GM10248 (cell line): ENCODE measurements around the gene HES1.

Experiments
- CTCF ChIA-PET: fragments of 300-600 bp; sonication (Branson Sonifier 250); formaldehyde crosslinking; extraction: SDS; loops from one replicate; lab custom pipeline; 2021; ENCODE audit warnings: antibody characterized with exemption; lab: Yijun Ruan, JAX
- POLR2A ChIA-PET: fragments of 350-650 bp; sonication (Branson Sonifier 250); formaldehyde crosslinking; extraction: SDS; loops from one replicate; lab custom pipeline; 2020; ENCODE audit warnings: antibody characterized with exemption; lab: Yijun Ruan, JAX
- DNase-seq: peaks from one replicate; pipeline ENCODE4 v3.0.0; 2012; ENCODE audit errors: extremely low spot score
- CTCF ChIP-seq: IDR thresholded peaks from 2 replicates; pipeline ENCODE4 v1.5.1; 2012; ENCODE audit warnings: mild to moderate bottlenecking, low read depth; ENCODE audit errors: extremely low read depth, missing control alignments, control extremely low read depth

HES1 gene

DNA sequence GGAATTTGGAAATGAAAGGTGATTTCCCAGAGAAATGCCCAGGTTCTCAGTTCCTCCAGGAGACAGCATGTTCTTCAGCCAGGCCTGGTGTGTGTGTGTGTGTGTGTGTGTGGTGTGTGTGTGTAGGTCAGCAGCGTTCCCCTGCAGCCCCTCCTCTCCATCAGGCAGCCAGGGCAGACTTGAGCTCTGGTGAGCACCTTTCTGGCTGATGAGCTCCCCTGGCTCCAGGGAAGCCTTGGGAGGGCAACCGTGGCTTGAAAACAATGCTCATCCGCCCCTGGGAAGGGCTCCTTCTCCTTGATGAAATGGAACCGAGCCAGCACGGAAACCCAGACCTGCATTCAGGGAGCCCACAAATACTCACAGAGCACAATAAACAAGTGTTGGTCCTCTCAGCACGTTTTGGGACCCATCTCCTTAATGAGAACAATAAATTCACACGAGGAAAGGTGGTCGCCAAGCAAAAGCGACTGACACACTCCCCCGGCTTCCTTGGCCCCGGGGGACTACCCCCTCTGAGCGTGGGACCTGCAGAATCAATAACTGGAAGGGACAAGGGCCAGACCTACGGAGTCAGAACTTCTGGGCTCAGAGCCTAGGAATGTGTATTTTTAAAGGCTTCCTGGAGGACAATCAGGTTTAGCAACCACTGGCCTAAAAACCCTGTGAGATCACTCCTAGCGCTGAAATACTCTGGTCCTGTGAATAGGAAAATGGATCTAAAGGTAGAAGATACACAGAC is 38.6 kb upstream of the HES1 start:
- ChIA-PET CTCF (interaction anchor here (1.2 to 1.3 kb wide), 2 partner anchors 15 to 219 kb away, joined by 3 read pairs; no protein-coding TSS in a partner anchor), POLR2A (no interaction called here)
- no peak for DNase-seq
- no peak for TF ChIP-seq CTCF

GRCh38 chr3:194098081-194098842 is 37.7 kb upstream of the HES1 start:
- ChIA-PET POLR2A (no interaction called here), CTCF (interaction anchor here (1.2 to 1.9 kb wide), 2 partner anchors 13 to 218 kb away, joined by 3 to 4 read pairs; no protein-coding TSS in a partner anchor)
- no peak for DNase-seq
- no peak for TF ChIP-seq CTCF

DNA sequence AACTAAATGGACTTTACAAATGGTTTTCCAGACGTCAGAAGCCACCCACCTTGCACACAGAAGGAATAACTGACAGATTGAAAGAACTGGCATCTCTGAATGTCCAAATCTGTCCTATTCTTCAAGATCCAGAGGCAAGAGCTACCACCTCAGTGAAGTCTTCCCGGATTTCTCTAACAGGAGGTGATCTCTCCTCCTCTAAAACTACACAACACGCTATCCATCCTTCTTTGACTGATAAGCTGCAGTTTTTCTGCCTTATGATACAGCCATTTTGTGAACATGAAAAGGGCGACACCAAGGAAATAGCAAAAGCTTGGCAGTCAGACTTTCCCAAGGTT is 37.1 kb upstream of the HES1 start:
- DNase-seq: no peak
- ChIA-PET CTCF (interaction anchor here (0.7 to 3.2 kb wide), 3 partner anchors 9 to 217 kb away, joined by 3 to 13 read pairs (median 4); no protein-coding TSS in a partner anchor), POLR2A (no interaction called here)
- TF ChIP-seq CTCF: no peak

GRCh38 chr3:194099215-194099614 is 36.7 kb upstream of the HES1 start:
- no peak for TF ChIP-seq CTCF
- no peak for DNase-seq
- ChIA-PET CTCF (interaction anchor here (0.7 to 3.2 kb wide), 5 partner anchors 8 to 217 kb away, joined by 3 to 13 read pairs (median 4); no protein-coding TSS in a partner anchor), POLR2A (no interaction called here)

- peak; percentile 82 for DNase-seq
- ChIA-PET CTCF (interaction anchor here (1.0 to 3.2 kb wide), 10 partner anchors 11 to 215 kb away, joined by 3 to 13 read pairs (median 4); no protein-coding TSS in a partner anchor), POLR2A (interaction anchor here (1.1 to 1.2 kb wide), 2 partner anchors 30 to 32 kb away, joined by 3 to 5 read pairs; no protein-coding TSS in a partner anchor)
- no peak for TF ChIP-seq CTCF
Measured at GRCh38 chr3:194100856-194101390, 35.0 kb upstream of the HES1 start.
